Measurements from ENCODE around the gene CAPN13. TPM values are rescaled to one million over a fixed set of nuclear protein-coding genes. Genes with fewer than 3 reads are reported as not detected.

Gene CAPN13
- total and polyA plus RNA-seq, 2 experiments from 2014 or later, result 0.50 to 0.94 TPM

DNA sequence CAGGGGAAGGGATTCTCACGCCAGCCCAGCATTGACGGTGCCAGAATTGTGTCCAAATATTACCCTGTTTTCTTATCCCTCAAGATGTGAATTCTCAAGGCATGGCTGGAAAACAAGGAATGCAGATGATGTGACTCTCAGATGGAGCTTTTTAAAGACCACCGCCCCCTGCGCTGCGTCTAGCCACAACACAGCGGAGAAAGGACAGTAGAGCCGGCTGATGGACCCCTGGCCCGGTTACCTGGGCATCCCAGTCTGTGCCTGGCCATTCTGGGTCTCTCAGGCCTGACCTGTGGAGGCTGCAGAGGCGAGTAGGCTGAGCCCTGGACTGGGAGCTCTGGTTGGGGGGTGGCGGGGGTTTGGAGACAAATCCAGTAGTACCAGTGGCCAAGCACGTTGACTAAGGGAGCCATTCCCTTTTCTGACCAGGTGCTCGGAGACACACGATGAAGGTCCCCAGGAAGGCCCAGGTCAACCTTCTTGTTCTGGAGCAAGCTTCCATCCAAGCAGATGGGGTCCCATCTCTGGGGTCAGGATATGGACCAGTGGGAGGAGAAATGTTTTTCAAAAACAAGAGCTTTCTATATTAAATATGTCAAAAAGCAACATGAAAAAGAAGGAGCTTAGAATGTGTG lies 5.3 kb downstream of the CAPN13 start:
- Histone ChIP-seq H3K27ac (ENCODE audit: low read depth) (no peak overlapping the region), H3K27me3 (ENCODE audit: insufficient read depth) (no peaks in the 10 kb centered on the region), H3K79me2 (replicated peaks; ENCODE audit: insufficient read depth) (no peaks in the 10 kb centered on the region), H3K9me2 (ENCODE audit: insufficient read depth) (peaks cover 26% of the 10 kb centered on the region), H3K4me1 (ENCODE audit: insufficient read depth) (peaks cover 13% of the 10 kb centered on the region), H2AFZ (no peak overlapping the region), H3K4me2 (no peak overlapping the region), H3K36me3 (ENCODE audit: insufficient read depth) (no peaks in the 10 kb centered on the region), H3K4me3 (no peak overlapping the region), H4K20me1 (replicated peaks; ENCODE audit: insufficient read depth) (no peaks in the 10 kb centered on the region), H3F3A (replicated peaks; ENCODE audit: low read depth) (no peaks in the 10 kb centered on the region)
- Mint-ChIP-seq H3K4me1 (peaks cover 19% of the 10 kb centered on the region), H3K9me3 (no peaks in the 10 kb centered on the region; the same call in 2 of the 3 replicates), H3K36me3 (ENCODE audit: low read depth) (no peaks in the 10 kb centered on the region; the same call in 2 of the 3 replicates), H3K27me3 (ENCODE audit: insufficient read depth, low read depth, poor library complexity) (peaks cover 5% of the 10 kb centered on the region), H3K27ac (no peak overlapping the region), H3K4me3 (no peak overlapping the region)
- no peak for TF ChIP-seq NANOG (IDR thresholded peaks at IDR 0.05; ENCODE audit: borderline replicate concordance)
- DNase-seq (ENCODE audit: low spot score) (no peak), ATAC-seq (no peak)

GRCh38 chr2:30800159-30800558 lies 7.1 kb downstream of the CAPN13 start:
- H2AFZ ChIP-seq, result no peak overlapping the region
- H3K36me3 Mint-ChIP-seq (ENCODE audit: low read depth), result no peaks in the 10 kb centered on the region; the same call in 2 of the 3 replicates
- no peak overlapping the region for H3K4me3 ChIP-seq
- no peaks in the 10 kb centered on the region for H4K20me1 ChIP-seq (replicated peaks; ENCODE audit: insufficient read depth)
- peaks cover 5% of the 10 kb centered on the region for H3K27me3 Mint-ChIP-seq (ENCODE audit: insufficient read depth, low read depth, poor library complexity)
- no peak overlapping the region for H3K27ac ChIP-seq (ENCODE audit: low read depth)
- peaks cover 13% of the 10 kb centered on the region for H3K4me1 ChIP-seq (ENCODE audit: insufficient read depth)
- H3F3A ChIP-seq (replicated peaks; ENCODE audit: low read depth), result no peaks in the 10 kb centered on the region
- H3K9me2 ChIP-seq (ENCODE audit: insufficient read depth), result peaks cover 22% of the 10 kb centered on the region
- H3K79me2 ChIP-seq (replicated peaks; ENCODE audit: insufficient read depth), result no peaks in the 10 kb centered on the region
- TF ChIP-seq JUNB (IDR thresholded peaks at IDR 0.05; ENCODE audit: unreplicated experiment) (no peak), EZH2phosphoT487 (IDR thresholded peaks at IDR 0.05; ENCODE audit: unreplicated experiment) (no peak), ZNF114 (CRISPR knock-in tag; IDR thresholded peaks at IDR 0.05) (no peak), POLR2AphosphoS5 (IDR thresholded peaks at IDR 0.05; ENCODE audit: low read depth) (no peak), STAT1 (IDR thresholded peaks at IDR 0.05; ENCODE audit: unreplicated experiment) (no peak), CREB1 (CRISPR knock-in tag; IDR thresholded peaks at IDR 0.05; ENCODE audit: low read depth) (no peak), NANOG (IDR thresholded peaks at IDR 0.05; ENCODE audit: borderline replicate concordance) (no peak), ETS1 (IDR thresholded peaks at IDR 0.05) (no peak), REST (IDR thresholded peaks at IDR 0.05; ENCODE audit: unreplicated experiment) (no peak)
- TF ChIP-seq, protein P1, sequence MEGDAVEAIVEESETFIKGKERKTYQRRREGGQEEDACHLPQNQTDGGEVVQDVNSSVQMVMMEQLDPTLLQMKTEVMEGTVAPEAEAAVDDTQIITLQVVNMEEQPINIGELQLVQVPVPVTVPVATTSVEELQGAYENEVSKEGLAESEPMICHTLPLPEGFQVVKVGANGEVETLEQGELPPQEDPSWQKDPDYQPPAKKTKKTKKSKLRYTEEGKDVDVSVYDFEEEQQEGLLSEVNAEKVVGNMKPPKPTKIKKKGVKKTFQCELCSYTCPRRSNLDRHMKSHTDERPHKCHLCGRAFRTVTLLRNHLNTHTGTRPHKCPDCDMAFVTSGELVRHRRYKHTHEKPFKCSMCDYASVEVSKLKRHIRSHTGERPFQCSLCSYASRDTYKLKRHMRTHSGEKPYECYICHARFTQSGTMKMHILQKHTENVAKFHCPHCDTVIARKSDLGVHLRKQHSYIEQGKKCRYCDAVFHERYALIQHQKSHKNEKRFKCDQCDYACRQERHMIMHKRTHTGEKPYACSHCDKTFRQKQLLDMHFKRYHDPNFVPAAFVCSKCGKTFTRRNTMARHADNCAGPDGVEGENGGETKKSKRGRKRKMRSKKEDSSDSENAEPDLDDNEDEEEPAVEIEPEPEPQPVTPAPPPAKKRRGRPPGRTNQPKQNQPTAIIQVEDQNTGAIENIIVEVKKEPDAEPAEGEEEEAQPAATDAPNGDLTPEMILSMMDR (conservative IDR thresholded peaks at IDR 0.05; ENCODE audit: low read depth in 2 of 2), result no peak
- H3K9me3 Mint-ChIP-seq, result no peaks in the 10 kb centered on the region; the same call in 2 of the 3 replicates
- H3K4me2 ChIP-seq, result no peak overlapping the region
- no peaks in the 10 kb centered on the region for H3K27me3 ChIP-seq (ENCODE audit: insufficient read depth)
- ATAC-seq, result no peak
- DNase-seq (ENCODE audit: low spot score), result no peak
- H3K36me3 ChIP-seq (ENCODE audit: insufficient read depth), result no peaks in the 10 kb centered on the region
- no peak overlapping the region for H3K27ac Mint-ChIP-seq
- H3K4me3 Mint-ChIP-seq, result no peak overlapping the region
- H3K4me1 Mint-ChIP-seq, result peaks cover 24% of the 10 kb centered on the region
